ENCODE data around the gene CRACR2A. TPM values are rescaled to one million over a fixed set of nuclear protein-coding genes. Genes with fewer than 3 reads are reported as not detected.

The CRACR2A gene
- total and polyA plus RNA-seq, 2 of the 13 experiments (the other 11 are each of a cell fraction or from before 2014, with no cell fraction given) = 0.09 to 0.20 TPM

- no peaks in the 10 kb centered on the region for H4K20me1 ChIP-seq (ENCODE audit: insufficient read depth, low read length)
- H3K79me2 ChIP-seq (ENCODE audit: insufficient read depth, low read length) = no peaks in the 10 kb centered on the region
- H3K9me3 ChIP-seq (ENCODE audit: low read length) = no peaks in the 10 kb centered on the region; the same call in 1 of the 2 replicates
- peaks cover 0 to 8% of the 10 kb centered on the region in 2 experiments; a peak in 2 of 5 replicates for H3K27me3 ChIP-seq (ENCODE audit: control insufficient read depth in 1 of 2, insufficient read depth in 2 of 2, low read length in 2 of 2)
- in situ Hi-C loops (cut with HindIII; ENCODE audit: extremely low pct_ligation_motif_present, low pct_unique_long_range_greater_than_20kb) = no loop called here
- intact Hi-C loops (cut with micrococcal nuclease; ENCODE audit: unreplicated experiment) = no loop called here
- no peak overlapping the region for H3K4me3 ChIP-seq (replicated peaks in 1 of 3; ENCODE audit: insufficient read depth in 1 of 3, low read depth in 2 of 3, low read length in 3 of 3)
- no peak overlapping the region for H3K4me2 ChIP-seq (ENCODE audit: low read depth, low read length)
- DNase-seq (ENCODE audit: low spot score) (no peak), FAIRE-seq (no peak), ATAC-seq (no peak)
- no TSS peak for BruUV-seq (replicated peaks)
- ChIA-PET POLR2A (no interaction called here), CTCF (ENCODE audit: low intra/inter-chr PET ratio, low total read pairs) (no interaction called here)
- H2AFZ ChIP-seq (ENCODE audit: low read length) = no peak overlapping the region
- no peaks in the 10 kb centered on the region for H3K36me3 ChIP-seq (replicated peaks in 1 of 2; ENCODE audit: control insufficient read depth in 1 of 2, insufficient read depth in 2 of 2, low read length in 2 of 2)
- TF ChIP-seq ZNF772 (CRISPR knock-in tag; IDR thresholded peaks at IDR 0.05) (no peak), HHEX (CRISPR knock-in tag; IDR thresholded peaks at IDR 0.05) (no peak), ZNF674 (CRISPR knock-in tag; IDR thresholded peaks at IDR 0.05; ENCODE audit: low read depth) (no peak), ZNF282 (IDR thresholded peaks at IDR 0.05; ENCODE audit: partially characterized antibody) (no peak), ZNF431 (CRISPR knock-in tag; IDR thresholded peaks at IDR 0.05; ENCODE audit: borderline replicate concordance, low read depth) (no peak), EP300 (IDR thresholded peaks at IDR 0.05; ENCODE audit: low read depth in 2 of 2, low read length in 2 of 2) (no peak), EP300 (CRISPR knock-in tag; IDR thresholded peaks at IDR 0.05; ENCODE audit: borderline replicate concordance) (no peak), SNAPC4 (CRISPR knock-in tag; IDR thresholded peaks at IDR 0.05) (no peak), JDP2 (CRISPR knock-in tag; IDR thresholded peaks at IDR 0.05; ENCODE audit: borderline replicate concordance) (no peak), ELF3 (CRISPR knock-in tag; IDR thresholded peaks at IDR 0.05) (no peak), ZNF747 (CRISPR knock-in tag; IDR thresholded peaks at IDR 0.05; ENCODE audit: borderline replicate concordance) (no peak), SIX1 (CRISPR knock-in tag; IDR thresholded peaks at IDR 0.05; ENCODE audit: borderline replicate concordance) (no peak), ZNF777 (CRISPR knock-in tag; IDR thresholded peaks at IDR 0.05) (no peak), MED13 (CRISPR knock-in tag; IDR thresholded peaks at IDR 0.05) (no peak), GFI1 (CRISPR knock-in tag; IDR thresholded peaks at IDR 0.05; ENCODE audit: borderline replicate concordance) (no peak)
- H3K4me1 ChIP-seq (ENCODE audit: insufficient read depth, low read length) = no peaks in the 10 kb centered on the region
- H3K27ac ChIP-seq (ENCODE audit: extremely low read length, insufficient read depth, low read length) = no peak overlapping the region
- WGBS (ENCODE audit: low lambda C conversion rate) = 35% methylated on average over 13 of the region's 15 CpGs
- no peak overlapping the region for H3K9ac ChIP-seq (ENCODE audit: insufficient read depth, low read depth, low read length)
These were observed 173.3 kb downstream of the CRACR2A start for GRCh38 chr12:3579446-3580093.

Data from HepG2 (cell line).